A549 treated with dexamethasone at 1 μM for 4 hours (cell line): ENCODE results near the gene BCAP29. TPM values are rescaled to one million over a fixed set of nuclear protein-coding genes. Genes with fewer than 3 reads are reported as not detected.

Experiments
- total RNA-seq: library from RNA; stranded (reverse); fragments of 200-300 nt; extraction: Qiagen RNA extraction; gene quantifications from 5 replicates; pipeline ENCODE4 v1.2.3, GENCODE V29; 2022

Gene BCAP29, protein sequence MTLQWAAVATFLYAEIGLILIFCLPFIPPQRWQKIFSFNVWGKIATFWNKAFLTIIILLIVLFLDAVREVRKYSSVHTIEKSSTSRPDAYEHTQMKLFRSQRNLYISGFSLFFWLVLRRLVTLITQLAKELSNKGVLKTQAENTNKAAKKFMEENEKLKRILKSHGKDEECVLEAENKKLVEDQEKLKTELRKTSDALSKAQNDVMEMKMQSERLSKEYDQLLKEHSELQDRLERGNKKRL
- total RNA-seq: 37.7 to 47.0 TPM (median 44.1 TPM) in 5 replicates

DNA sequence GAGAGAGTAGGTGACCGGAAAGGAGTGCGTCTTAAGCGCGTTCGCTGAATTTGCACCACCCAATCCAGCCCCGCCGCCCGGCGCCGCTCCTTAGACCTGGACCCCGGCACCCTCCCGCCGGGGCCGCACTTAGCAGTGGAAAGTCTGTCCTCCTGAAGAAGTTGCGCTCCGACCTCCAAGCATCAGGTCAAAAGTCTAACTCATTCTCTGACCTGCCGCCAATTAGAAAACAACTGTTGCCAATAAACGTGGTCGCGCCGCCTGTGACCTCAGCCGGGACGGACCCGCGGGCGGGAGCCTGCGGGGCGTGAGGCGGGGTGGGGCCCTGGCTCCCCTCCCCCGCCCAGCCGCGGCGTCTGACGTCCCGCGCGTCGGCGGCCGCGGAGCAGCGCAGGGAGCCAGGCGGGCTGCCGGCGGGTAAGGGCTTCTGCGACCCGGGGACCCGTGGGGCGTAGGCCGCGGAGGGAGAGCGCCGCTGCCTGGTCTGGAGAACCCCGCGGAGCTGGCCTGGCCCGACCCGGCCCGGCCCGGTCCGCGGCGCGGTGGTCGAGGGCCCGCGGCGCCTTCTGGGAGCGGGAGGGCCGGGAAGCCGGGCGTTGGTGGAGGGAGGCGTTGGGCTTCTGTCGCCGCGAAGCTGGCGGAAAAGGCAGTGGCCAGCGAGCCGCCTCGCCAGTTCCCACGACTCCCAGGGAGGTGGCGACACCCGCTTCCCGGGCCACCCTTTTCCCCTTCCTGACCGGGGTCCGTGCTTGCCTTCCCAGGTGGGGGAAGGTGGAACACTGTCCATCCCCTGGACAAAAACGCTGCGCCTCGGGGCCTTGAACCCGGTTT is at the start of gene BCAP29:
BCAP29 (plus strand) TSS at position 362 of the 831 bp plus-strand sequence. CDS start 527 bp downstream, outside the sequence.

DNA sequence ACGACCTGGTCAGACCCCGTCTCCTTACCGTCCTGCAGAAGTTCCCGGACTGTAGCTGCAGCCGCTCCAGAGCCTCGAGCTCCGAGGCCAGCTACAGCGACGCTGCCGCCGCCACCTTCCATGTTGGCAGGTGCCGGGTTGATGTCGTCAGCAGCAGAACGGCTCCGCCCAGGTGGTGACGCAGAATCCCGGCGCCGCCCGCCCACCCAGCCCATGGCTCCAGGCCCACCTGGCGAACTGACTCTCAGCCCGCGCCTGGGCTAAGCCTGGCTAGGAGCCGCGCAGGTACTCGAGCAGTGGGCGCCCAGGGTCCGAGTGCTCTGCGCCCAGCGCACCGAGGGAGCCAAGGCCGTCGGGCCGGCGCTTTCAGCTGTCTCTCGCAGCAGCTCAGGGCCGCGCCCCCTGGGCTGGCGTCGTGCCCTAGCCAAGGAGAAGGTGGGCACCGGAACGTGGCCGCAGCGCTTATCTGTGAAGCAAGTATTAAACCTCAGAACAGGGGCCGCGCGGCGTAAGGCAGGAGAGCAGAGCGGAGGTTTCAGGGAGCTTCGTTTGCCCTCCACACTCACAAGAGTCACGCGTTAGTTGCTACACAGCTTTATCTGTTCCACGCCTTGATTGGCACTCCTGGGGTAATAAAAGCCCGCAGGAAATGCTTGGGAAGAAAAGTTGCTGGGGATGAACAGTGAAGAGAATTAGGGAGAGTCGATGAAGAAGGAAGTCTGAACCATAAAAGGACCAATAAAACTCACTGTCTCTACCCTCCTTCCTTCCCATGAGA is 16.1 kb upstream of the BCAP29 start, which contains the start of the genes COG5 and DUS4L:
COG5 (minus strand) TSS at position 146 of the 778 bp plus-strand sequence; CDS start at position 122, 24 bp downstream.
DUS4L (plus strand) TSS at position 197 of the 778 bp plus-strand sequence. CDS start 3,100 bp downstream, outside the sequence.

DNA sequence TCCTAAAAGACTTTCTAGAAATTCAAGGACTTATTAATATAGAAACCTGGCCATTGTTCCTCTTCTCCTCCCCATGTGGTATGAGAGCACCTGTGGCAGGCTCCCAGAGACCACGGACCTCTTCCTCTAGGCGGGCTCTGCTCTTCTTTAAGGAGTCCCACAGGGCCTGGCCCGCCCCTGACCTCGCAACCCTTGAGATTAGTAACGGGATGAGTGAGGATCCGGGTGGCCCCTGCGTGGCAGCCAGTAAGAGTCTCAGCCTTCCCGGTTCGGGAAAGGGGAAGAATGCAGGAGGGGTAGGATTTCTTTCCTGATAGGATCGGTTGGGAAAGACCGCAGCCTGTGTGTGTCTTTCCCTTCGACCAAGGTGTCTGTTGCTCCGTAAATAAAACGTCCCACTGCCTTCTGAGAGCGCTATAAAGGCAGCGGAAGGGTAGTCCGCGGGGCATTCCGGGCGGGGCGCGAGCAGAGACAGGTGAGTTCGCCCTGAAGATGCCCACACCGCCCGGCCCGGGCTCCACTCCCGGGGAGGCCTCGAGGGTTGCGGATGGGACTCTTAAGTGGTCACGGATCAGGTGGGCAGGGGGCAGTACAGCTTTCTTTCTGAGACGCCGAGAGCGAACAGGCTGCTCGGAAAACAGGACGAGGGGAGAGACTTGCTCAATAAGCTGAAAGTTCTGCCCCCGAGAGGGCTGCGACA is 80.5 kb downstream of the BCAP29 start, which contains the start of gene SLC26A4:
SLC26A4 (plus strand) TSS at position 448 of the 700 bp plus-strand sequence. CDS start 814 bp downstream, outside the sequence.

Other genes with a start within 250 kb of the BCAP29 start
- gene GPR22, start 110.2 kb upstream of the BCAP29 start, total RNA-seq: not detected in 5 replicates
- 10.1 to 13.6 TPM (median 12.1 TPM) in 5 replicates for gene COG5, start 16.3 kb upstream of the BCAP29 start, total RNA-seq
- 8.5 to 10.9 TPM (median 9.7 TPM) in 5 replicates for gene DUS4L, start 16.3 kb upstream of the BCAP29 start, total RNA-seq
- 0.02 to 0.11 TPM (median 0.06 TPM) in 5 replicates for gene SLC26A4, start 80.6 kb downstream of the BCAP29 start, total RNA-seq
- 32.6 to 51.5 TPM (median 42.4 TPM) in 5 replicates for gene CBLL1, start 163.9 kb downstream of the BCAP29 start, total RNA-seq
- 0.07 TPM in 1 of 5 replicates, not detected in the others for gene SLC26A3, start 223.0 kb downstream of the BCAP29 start, total RNA-seq